GM18951 (cell line): ENCODE results near the gene ZNF608.

Experiments
- POLR2A ChIP-seq: IDR thresholded peaks from 4 replicates; pipeline ENCODE4 v1.6.1; 2011; ENCODE audit warnings: mild to moderate bottlenecking; ENCODE audit not compliant: insufficient read length, insufficient read depth; ENCODE audit errors: extremely low read depth
- in situ Hi-C: fragments of 300-500 bp; cut with MboI; formaldehyde crosslinking; loops from one replicate; pipeline ENCODE4 v1.12.0; 2022; ENCODE audit warnings: low sequenced_read_pairs, mixed read lengths, inconsistent platforms; ENCODE audit not compliant: unreplicated experiment

ZNF608 gene

GRCh38 chr5:124738681-124739633 lies 7.5 kb downstream of the ZNF608 start:
- in situ Hi-C loops: no loop called here
- no peak for TF ChIP-seq POLR2A

GRCh38 chr5:124737651-124738050 lies 8.8 kb downstream of the ZNF608 start:
- in situ Hi-C loops: no loop called here
- no peak for TF ChIP-seq POLR2A

GRCh38 chr5:124736805-124737188 lies 9.6 kb downstream of the ZNF608 start:
- TF ChIP-seq POLR2A: no peak
- in situ Hi-C loops: no loop called here

DNA sequence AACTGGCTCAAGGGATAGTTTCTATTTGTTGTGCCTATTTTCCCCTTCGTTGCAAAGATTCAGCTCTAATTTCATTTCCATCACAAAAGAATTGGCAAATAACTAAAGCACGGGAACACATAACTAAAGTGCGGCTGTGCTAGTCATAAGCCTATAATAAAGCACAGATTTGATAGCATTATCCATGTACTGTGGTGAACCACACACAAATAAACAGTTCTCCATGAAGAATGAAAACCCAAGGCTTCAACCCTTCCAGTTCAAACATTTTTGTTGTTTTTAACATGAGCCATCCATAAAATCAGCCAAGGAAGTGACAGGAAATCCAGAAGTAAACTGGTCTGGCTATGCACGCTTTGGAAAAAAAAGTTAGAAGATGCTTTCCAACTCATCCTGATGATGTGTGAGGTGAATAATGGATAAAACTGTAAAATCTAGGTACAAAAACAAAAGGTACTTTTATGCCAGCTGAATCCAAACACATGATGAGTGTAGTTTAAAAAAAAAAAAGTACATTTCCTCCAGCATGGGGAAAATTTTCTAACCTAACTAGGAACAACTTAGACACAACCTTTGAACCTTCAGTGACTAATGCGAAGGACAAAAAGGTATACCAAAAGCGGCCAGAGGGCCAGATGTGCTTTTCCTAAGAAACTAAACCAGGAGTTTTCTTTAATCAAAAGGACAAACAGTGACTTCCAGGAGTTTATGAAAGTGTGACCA lies 10.2 kb downstream of the ZNF608 start:
- in situ Hi-C loops: no loop called here
- no peak for TF ChIP-seq POLR2A

- in situ Hi-C loops: no loop called here
- TF ChIP-seq POLR2A: no peak
Measured at GRCh38 chr5:124735169-124735858, 11.1 kb downstream of the ZNF608 start.

DNA sequence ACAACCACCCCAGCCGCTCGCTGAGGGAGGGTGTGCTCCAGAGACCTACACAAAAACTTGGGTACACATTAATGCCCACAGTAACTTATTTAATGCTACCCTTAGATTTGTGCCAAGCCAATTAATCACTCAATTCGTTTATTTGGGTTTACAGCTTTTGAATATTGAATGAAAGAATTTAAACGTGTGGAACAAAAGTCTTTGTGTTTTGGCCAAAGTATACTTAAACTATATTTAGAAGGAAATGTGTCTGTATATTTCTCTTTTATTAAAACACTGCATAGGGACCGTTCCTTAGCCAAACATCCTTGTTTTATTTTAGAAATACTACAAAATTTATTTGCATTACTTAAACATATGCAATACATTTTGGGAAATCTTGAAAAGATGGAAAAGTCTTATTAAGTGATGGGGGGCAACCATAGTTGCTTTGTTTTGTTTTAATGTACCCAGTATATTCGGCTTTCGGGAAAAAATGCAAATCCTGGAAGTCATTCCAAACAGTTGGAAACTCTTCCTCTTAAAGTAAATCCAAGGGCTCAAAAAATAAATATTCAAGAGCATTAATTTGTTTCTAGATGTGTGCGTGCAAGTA lies 11.8 kb downstream of the ZNF608 start:
- in situ Hi-C loops: no loop called here
- no peak for TF ChIP-seq POLR2A

GRCh38 chr5:124733329-124733650 lies 13.1 kb downstream of the ZNF608 start:
- TF ChIP-seq POLR2A: no peak
- in situ Hi-C loops: no loop called here

GRCh38 chr5:124732428-124733328 lies 13.8 kb downstream of the ZNF608 start:
- TF ChIP-seq POLR2A: no peak
- in situ Hi-C loops: no loop called here

- TF ChIP-seq POLR2A: no peak
- in situ Hi-C loops: no loop called here
Measured at GRCh38 chr5:124730381-124730780, 16.1 kb downstream of the ZNF608 start.

DNA sequence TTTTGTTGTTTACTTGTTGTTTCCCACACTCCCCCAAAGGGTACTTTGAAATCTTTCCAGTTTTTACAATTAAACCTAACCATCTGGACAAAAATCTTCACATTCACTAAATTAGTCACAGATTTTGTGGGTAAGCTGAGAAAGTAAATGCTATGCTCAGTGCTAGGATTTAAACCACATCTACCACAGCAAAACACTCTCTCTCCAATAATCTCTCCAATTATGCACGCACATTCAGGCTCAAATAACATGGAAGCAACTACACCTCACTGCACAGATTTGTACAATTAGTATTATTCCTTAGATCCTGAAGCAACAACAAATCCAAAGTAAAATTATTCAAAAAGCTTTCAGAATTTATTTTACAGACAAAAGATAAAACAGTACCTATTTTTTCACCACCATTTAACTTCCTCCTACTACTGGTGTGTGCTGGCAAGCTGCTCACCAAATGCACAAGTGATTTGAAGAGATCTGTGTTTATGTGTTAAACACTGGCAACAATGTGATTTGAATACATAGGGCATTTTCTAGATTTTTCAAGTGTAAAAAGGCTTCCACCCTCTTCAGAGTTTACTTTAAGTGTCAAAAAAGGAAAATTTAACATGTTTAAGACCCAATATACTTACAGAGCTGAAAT lies 16.6 kb downstream of the ZNF608 start:
- in situ Hi-C loops: no loop called here
- TF ChIP-seq POLR2A: no peak

GRCh38 chr5:124728968-124729332 lies 17.5 kb downstream of the ZNF608 start:
- in situ Hi-C loops: no loop called here
- TF ChIP-seq POLR2A: no peak
